ENCODE results near the gene METRN. TPM values are rescaled to one million over a fixed set of nuclear protein-coding genes. Genes with fewer than 3 reads are reported as not detected.
A peak's percentile ranks its signal among the peaks of the same experiment; 100 is the strongest.

METRN gene
- total RNA-seq, 3 donors from 2014 or later, result 23.8 to 34.7 (median 28.2) TPM

DNA sequence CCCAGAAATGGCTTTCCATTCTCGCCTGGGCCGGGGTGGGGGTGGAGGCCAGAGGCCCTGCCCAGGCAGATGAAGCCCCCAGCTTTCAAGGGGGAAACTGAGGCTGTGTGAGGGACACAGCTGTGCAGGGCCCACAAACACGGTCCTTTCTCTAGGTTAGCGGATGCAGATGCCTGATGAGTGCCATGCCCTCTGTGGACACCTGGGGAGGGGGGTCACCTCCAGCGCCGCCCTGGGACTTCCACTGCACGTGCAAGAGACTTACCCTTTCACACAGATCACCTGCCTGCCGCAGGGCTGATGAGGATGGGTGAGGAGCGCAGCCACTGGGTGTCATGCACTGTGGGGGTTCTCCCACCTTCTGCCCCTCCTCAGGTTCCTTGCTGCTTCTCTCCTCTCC is 3.5 kb downstream of the METRN start:
- H3K4me3 Mint-ChIP-seq, result no peak overlapping the region
- peaks cover 15% of the 10 kb centered on the region for H3K4me1 Mint-ChIP-seq (ENCODE audit: low read depth)
- no peaks in the 10 kb centered on the region for H3K36me3 Mint-ChIP-seq (ENCODE audit: insufficient read depth)
- H3K9me3 Mint-ChIP-seq, result no peaks in the 10 kb centered on the region
- peaks cover 8% of the 10 kb centered on the region for H3K27me3 Mint-ChIP-seq (ENCODE audit: low read depth)
- DNase-seq (no peak), ATAC-seq (no peak)

DNA sequence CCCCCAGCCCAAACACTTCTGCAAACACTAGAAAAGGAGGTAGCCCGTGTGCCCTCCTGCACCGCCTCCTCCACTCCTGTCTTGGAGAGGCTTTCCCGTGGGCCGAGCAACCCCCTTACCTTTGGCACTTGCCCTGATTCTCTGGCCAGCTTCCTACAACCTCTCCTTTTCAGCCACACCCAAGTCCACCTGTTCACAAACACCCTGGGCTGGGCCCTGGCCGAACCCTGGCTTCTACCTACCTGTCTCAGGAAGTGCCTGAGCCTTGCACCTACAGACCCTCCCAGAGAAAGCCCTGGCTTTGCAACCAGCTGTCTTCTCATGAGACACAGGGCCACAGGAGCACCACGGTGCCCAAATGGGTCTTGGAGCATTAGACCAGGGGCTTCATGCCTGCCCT is 4.0 kb downstream of the METRN start:
- DNase-seq (no peak), ATAC-seq (no peak)
- peaks cover 15% of the 10 kb centered on the region for H3K4me1 Mint-ChIP-seq (ENCODE audit: low read depth)
- no peaks in the 10 kb centered on the region for H3K9me3 Mint-ChIP-seq
- no peaks in the 10 kb centered on the region for H3K36me3 Mint-ChIP-seq (ENCODE audit: insufficient read depth)
- H3K27me3 Mint-ChIP-seq (ENCODE audit: low read depth), result peaks cover 7% of the 10 kb centered on the region
- peak overlapping the region; percentile 81 for H3K4me3 Mint-ChIP-seq

DNA sequence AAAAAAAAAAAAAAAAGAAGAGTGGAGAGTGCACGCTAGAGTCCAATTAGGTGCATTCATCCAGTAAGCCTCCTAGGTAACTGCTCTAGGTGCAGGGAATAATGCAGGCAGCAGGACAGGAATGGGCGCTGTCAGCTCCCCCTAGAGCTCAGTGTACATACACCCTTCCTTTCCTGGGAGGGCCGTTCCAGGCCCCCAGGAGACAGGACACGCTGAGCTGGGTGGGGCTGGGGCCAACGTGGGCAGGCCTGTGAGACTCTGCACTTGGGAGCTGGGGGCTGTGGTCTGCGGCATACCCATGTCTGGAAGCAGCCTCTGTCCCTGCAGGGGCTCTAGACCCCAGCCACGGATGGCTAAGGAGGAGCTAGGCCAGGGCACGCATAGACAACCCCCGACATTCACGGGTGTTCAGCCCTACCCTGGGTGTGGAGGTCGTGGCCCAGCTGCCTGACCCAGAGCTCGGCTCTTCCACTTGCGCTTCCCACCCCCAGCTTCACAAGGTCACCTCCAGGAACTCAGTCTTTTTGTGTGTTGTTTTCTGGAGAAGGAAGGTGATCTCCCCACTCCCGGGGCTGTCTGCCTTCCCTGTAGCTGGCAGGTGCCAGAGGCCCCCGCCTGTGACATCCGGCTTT is 5.0 kb downstream of the METRN start:
- ATAC-seq, result no peak

DNA sequence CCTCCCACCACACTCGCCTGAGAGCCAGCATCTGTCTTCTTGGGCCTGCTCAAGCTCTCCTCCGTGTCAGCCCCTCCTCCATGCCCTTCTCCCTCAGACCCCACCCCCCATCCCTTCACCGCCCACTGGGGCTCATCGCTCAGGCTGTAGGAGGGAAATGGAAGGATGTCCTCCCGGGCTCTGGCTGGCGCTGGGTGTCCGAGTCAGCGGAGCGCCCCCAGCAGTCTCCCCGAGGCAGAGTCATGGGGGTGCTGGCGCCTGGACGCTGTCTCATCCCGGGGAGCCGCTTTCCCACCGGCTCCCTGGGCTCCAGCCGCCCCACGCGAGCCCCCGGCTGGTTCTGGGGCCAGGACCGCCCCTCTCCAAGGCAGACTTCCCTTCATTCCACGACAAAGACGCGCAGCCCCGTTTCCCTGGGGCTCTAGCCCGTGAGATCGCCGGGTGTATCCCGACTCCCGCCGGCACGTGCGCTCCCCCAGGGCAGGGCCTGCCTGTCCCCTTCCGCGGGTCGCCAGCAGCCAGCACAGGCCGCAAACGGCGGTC is 5.6 kb downstream of the METRN start:
- Mint-ChIP-seq H3K9me3 (no peaks in the 10 kb centered on the region), H3K27me3 (ENCODE audit: low read depth) (peaks cover 4% of the 10 kb centered on the region)
- peak; percentile 15 to 25 for ATAC-seq

More for the DNA sequence above, 5.0 kb downstream of the METRN start:
- H3K36me3 Mint-ChIP-seq (ENCODE audit: insufficient read depth), result no peaks in the 10 kb centered on the region
- no peaks in the 10 kb centered on the region for H3K9me3 Mint-ChIP-seq
- H3K4me3 Mint-ChIP-seq, result peak overlapping the region; percentile 81
- H3K27me3 Mint-ChIP-seq (ENCODE audit: low read depth), result peaks cover 4% of the 10 kb centered on the region
- DNase-seq, result no peak
- H3K4me1 Mint-ChIP-seq (ENCODE audit: low read depth), result peaks cover 15% of the 10 kb centered on the region

DNA sequence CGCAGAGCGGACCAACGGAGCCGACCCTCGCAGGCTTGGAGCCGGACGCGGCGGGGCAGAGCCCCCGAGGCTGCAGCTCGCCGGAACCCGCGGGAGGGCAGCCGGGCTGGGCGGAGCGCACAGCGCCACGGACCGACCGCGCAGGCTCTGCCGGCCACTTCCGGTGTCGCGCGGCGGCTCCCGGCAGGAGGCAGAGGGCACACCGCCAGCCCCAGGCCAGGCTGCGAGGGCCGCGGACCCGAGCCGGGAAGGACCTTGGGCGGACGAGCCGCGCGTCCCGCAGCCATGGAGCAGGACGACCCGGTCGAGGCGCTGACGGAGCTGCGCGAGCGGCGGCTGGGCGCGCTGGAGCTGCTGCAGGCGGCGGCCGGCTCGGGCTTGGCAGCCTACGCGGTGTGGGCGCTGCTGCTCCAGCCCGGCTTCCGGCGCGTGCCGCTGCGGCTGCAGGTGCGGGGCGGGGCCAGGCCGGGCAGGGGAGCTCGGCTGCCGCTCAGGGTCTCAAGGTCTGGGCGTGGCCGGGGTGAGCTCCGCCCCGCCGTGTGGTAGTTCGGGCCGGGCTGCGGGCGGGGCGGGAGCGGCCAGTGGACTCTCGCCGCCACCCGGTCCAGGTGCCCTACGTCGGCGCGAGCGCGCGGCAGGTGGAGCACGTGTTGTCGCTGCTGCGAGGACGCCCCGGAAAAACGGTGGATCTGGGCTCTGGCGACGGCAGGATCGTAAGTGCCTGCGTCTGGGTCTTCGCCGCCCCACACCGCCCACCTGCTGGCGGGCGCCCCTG is 6.3 kb downstream of the METRN start, which contains the start of gene ANTKMT:
ANTKMT (plus strand) TSS at position 157 of the 775 bp plus-strand sequence; CDS start at position 286, 129 bp downstream.
- H3K4me1 Mint-ChIP-seq (ENCODE audit: low read depth), result peaks cover 15% of the 10 kb centered on the region
- H3K4me3 Mint-ChIP-seq, result peak within 1 kb of the TSS; percentile 81
- ATAC-seq (peak; percentile 69 to 71), DNase-seq (peak; percentile 50)
- H3K27me3 Mint-ChIP-seq (ENCODE audit: low read depth), result peaks cover 4% of the 10 kb centered on the region
- H3K36me3 Mint-ChIP-seq (ENCODE audit: insufficient read depth), result no peaks in the 10 kb centered on the region
- no peaks in the 10 kb centered on the region for H3K9me3 Mint-ChIP-seq

More for the DNA sequence above, 5.6 kb downstream of the METRN start:
- Mint-ChIP-seq H3K36me3 (ENCODE audit: insufficient read depth) (no peaks in the 10 kb centered on the region), H3K4me1 (ENCODE audit: low read depth) (peaks cover 15% of the 10 kb centered on the region), H3K4me3 (peak overlapping the region; percentile 81)
- DNase-seq, result peak; percentile 25

DNA sequence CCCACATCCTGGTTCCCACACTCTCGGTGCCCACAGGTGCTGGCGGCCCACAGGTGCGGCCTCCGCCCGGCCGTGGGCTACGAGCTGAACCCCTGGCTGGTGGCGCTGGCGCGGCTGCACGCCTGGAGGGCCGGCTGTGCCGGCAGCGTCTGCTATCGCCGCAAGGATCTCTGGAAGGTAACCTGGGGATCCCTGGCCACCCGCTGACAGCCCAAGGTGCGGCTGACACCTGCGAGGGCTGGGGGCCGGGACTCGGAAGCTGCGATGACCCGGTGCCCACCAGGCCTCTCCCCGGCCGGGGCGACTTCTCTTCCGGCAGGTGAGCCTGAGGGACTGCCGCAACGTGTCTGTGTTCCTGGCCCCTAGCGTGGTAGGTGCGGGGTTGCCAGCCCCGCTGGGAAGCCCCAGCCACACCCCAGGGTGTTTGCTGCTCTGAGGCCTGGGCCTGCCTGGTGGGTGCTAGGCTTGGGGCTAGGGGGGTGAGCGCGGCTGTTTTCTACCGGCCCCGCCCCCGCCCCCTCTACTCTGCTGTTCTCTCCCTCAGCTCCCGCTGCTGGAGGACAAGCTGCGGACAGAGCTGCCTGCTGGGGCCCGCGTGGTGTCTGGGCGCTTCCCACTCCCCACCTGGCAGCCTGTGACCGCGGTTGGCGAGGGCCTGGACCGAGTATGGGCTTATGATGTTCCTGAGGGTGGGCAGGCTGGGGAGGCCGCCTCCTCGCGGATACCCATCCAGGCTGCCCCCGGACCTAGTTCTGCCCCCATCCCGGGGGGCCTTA is 7.0 kb downstream of the METRN start:
- no peak for DNase-seq
- ATAC-seq, result no peak

DNA sequence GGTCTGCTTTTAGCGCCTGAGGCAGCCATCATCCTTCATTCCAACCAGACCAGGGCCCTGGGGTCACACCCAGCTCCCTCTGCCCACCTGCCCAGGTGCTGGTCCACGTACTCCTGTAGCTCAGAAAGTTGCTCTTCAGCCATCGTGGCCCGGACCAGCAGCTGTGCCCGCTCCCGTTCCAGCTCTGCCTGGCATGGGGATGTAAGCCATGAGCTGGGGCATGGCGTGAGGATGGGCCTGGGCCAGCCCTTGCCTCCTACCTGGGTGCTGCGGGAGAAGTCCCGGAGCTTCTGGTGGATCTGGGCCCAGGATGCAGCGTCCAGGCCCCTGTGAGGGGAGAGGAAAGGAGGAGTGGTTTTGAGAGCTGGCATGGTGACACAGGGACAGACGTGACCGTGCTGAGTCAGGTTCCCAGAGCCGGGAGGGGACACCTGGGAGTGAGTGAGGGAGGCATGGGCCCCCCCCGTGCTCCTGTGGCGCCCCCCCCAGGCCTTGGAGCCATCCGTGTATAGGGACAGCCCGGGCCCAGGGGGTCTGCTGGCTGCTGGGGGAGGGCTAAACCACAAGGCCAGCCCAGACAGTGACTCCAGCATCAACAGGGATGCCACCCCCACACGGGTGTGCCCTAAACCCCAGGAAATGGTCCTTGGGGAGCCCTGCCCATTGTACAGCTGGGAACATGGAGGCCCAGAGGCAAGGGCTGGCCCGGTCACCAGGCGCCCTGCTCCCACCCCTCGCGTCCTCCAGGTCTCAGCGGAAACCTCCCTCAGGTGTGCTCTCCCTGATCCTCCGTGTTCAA is 8.1 kb downstream of the METRN start:
- Mint-ChIP-seq H3K4me3 (no peak overlapping the region), H3K4me1 (ENCODE audit: low read depth) (peaks cover 19% of the 10 kb centered on the region), H3K9me3 (no peaks in the 10 kb centered on the region), H3K27me3 (ENCODE audit: low read depth) (no peaks in the 10 kb centered on the region), H3K36me3 (ENCODE audit: insufficient read depth) (no peaks in the 10 kb centered on the region)
- ATAC-seq (no peak), DNase-seq (no peak)

More for the DNA sequence above, 7.0 kb downstream of the METRN start:
- H3K4me3 Mint-ChIP-seq, result peak overlapping the region; percentile 69
- no peaks in the 10 kb centered on the region for H3K36me3 Mint-ChIP-seq (ENCODE audit: insufficient read depth)
- peaks cover 19% of the 10 kb centered on the region for H3K4me1 Mint-ChIP-seq (ENCODE audit: low read depth)
- H3K27me3 Mint-ChIP-seq (ENCODE audit: low read depth), result no peaks in the 10 kb centered on the region
- H3K9me3 Mint-ChIP-seq, result no peaks in the 10 kb centered on the region

DNA sequence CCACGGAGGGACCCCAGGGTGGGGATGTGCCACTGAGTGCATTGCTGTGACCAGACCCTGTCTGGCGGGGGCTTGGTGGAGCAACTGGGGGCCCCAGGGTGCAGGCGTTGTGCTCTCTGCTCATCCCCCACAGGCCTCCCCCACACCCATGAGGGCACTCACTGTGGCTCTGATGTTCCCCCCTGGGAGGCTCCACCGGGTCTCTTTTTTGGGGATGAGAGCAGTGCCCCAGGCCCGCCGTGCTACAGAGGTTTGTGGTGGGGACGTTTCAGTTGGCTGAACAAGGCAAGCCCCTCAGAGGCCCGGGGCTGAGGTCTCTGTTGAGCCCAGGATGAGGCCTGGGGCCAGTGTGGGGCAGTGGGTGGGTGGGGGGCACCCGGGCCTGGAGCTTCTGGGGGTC is 8.8 kb downstream of the METRN start:
- no peak for ATAC-seq
- DNase-seq, result no peak
- Mint-ChIP-seq H3K4me3 (no peak overlapping the region), H3K4me1 (ENCODE audit: low read depth) (peaks cover 19% of the 10 kb centered on the region), H3K27me3 (ENCODE audit: low read depth) (no peaks in the 10 kb centered on the region), H3K9me3 (no peaks in the 10 kb centered on the region), H3K36me3 (ENCODE audit: insufficient read depth) (no peaks in the 10 kb centered on the region)

DNA sequence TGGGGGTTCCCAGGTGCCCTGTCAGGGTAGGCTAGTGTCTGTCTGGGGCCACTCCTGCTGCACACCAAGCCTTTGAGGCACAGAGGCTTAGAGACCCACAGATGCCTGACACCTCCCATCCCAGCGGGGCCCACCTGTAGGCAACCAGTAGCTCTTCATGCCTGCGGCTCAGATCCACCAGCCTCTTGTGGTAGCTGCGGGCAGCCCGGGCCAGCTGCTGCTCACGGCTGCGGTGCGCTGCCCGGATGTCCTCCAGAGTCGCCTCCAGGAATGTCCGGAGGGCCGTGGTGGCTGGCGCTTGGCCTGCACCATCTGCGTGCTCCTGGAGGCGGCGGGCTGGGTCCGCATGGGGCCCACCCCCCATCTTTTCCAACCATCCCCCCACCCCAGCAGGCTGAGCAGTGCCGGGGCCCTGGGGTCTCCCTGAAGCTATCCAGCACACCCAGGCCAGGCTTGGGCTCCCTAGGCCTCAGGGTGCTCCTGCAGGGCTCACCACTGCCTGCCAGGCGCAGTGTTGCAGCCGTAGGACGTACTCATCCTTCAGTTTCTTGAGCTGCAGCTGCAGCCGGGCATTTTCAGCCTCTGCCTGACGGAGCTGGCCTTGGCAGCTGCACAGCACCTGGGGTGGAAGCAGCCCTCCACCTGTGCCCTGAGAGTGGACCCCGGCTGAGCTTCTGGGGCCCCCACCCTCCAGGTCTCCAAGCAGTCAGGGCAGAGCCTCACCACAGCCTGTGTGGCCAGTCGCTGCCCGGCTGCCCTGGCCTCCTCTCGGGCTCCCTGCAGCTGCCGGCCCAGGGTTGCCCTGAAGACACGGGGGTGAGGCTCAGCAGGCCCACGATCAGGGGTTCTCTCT is 9.5 kb downstream of the METRN start:
- peaks cover 16% of the 10 kb centered on the region for H3K4me1 Mint-ChIP-seq (ENCODE audit: low read depth)
- H3K36me3 Mint-ChIP-seq (ENCODE audit: insufficient read depth), result no peaks in the 10 kb centered on the region
- DNase-seq (no peak), ATAC-seq (no peak)
- no peaks in the 10 kb centered on the region for H3K9me3 Mint-ChIP-seq
- H3K27me3 Mint-ChIP-seq (ENCODE audit: low read depth), result no peaks in the 10 kb centered on the region
- no peak overlapping the region for H3K4me3 Mint-ChIP-seq

DNA sequence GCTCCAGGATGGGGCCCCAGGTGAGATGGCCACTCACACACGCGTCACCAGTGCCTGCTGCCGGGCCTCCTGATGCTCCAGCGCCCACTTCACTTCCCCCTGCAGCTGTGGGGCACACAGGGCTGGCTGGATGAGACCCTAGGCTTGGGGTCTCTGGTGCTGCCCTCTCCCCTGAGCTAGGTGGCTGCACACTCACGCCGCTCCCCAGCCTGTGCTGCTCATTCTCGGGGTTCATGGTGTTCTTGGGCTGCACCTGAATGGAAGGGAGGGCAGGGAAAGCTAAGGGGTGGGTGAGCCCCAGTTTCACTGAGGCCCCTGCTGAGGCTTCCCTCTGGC is 10.1 kb downstream of the METRN start:
- peaks cover 13% of the 10 kb centered on the region for H3K4me1 Mint-ChIP-seq (ENCODE audit: low read depth)
- no peak for DNase-seq
- H3K27me3 Mint-ChIP-seq (ENCODE audit: low read depth), result no peaks in the 10 kb centered on the region
- no peaks in the 10 kb centered on the region for H3K36me3 Mint-ChIP-seq (ENCODE audit: insufficient read depth)
- no peak overlapping the region for H3K4me3 Mint-ChIP-seq
- ATAC-seq, result no peak
- H3K9me3 Mint-ChIP-seq, result no peaks in the 10 kb centered on the region

DNA sequence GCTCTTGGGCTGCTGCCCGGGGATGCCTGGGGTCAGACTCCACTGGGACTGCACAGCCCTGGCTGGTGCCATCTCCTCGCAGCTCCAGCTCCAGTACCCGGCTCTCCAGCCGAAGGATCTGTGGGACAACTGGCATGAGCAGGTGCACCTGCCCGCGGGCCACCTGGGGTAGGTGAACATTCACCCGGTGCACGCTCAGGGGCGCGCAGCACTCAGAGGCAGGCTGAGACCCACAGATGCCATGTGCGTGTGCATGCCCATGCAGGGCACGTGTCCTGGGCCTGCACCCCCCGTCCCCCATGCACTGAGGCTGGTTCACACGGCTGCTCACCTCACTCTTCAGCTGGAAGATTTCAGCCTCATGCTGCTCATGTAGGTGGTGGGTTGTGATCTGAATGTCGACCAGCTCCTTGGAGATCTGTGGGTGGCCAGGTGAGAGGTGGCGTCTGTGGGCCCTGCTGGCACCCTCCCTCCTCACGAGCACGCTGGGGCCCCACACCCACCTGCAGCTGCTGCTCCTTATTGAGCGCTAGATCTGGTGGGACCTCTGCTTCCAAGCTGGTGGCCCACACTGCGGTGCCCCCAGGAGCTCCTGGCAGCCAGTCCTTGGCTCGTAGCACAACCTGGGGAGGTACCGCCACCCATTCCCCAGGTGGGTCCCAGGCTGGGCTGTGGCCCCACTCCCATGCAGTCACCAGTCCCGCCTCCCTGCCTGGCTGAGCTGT is 10.7 kb downstream of the METRN start:
- peak overlapping the region; percentile 13 for H3K4me3 Mint-ChIP-seq
- H3K36me3 Mint-ChIP-seq (ENCODE audit: insufficient read depth), result no peaks in the 10 kb centered on the region
- DNase-seq, result no peak
- H3K27me3 Mint-ChIP-seq (ENCODE audit: low read depth), result no peaks in the 10 kb centered on the region
- H3K9me3 Mint-ChIP-seq, result no peaks in the 10 kb centered on the region
- H3K4me1 Mint-ChIP-seq (ENCODE audit: low read depth), result peaks cover 10% of the 10 kb centered on the region
- no peak for ATAC-seq

DNA sequence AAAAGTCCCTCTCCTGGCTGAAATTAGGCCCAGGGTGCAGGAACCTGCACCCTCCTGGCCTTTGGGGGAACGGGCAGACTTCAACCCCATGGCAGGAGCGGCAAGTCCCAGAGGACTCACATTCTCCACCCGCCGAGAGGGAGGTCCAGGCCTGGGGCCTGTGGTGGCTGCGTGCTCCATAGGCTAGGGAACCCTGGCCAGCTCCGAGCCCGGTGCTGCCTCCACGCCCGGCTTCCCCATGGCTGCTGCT is 11.2 kb downstream of the METRN start:
- H3K9me3 Mint-ChIP-seq, result no peaks in the 10 kb centered on the region
- peaks cover 10% of the 10 kb centered on the region for H3K4me1 Mint-ChIP-seq (ENCODE audit: low read depth)
- DNase-seq (no peak), ATAC-seq (no peak)
- H3K4me3 Mint-ChIP-seq, result peak overlapping the region; percentile 72
- no peaks in the 10 kb centered on the region for H3K36me3 Mint-ChIP-seq (ENCODE audit: insufficient read depth)
- H3K27me3 Mint-ChIP-seq (ENCODE audit: low read depth), result no peaks in the 10 kb centered on the region

Data from activated T-cell treated with anti-CD3 and anti-CD28 coated beads, Interleukin-2, amount 50 U/mL, for 4 hours (primary cell).